ENCODE measurements around the gene TEAD1.

Gene TEAD1

GRCh38 chr11:12677131-12677530 is 2.9 kb downstream of the TEAD1 start:
- DNase-seq (ENCODE audit: low spot score), result no peak
- TF ChIP-seq CTCF (IDR thresholded peaks at IDR 0.05; ENCODE audit: borderline replicate concordance, control extremely low read depth, extremely low read depth, insufficient read depth, missing control alignments), result no peak
- in situ Hi-C loops (cut with MboI; ENCODE audit: low sequenced_read_pairs, unreplicated experiment), result no loop called here

- DNase-seq (ENCODE audit: low spot score), result no peak
- in situ Hi-C loops (cut with MboI; ENCODE audit: low sequenced_read_pairs, unreplicated experiment), result no loop called here
Observed at GRCh38 chr11:12678092-12678491, 3.9 kb downstream of the TEAD1 start.

GRCh38 chr11:12678991-12679390 is 4.8 kb downstream of the TEAD1 start:
- no peak for DNase-seq (ENCODE audit: low spot score)
- in situ Hi-C loops (cut with MboI; ENCODE audit: low sequenced_read_pairs, unreplicated experiment), result no loop called here
- no peak for TF ChIP-seq CTCF (IDR thresholded peaks at IDR 0.05; ENCODE audit: borderline replicate concordance, control extremely low read depth, extremely low read depth, insufficient read depth, missing control alignments)

More at GRCh38 chr11:12678092-12678491, 3.9 kb downstream of the TEAD1 start:
- no peak for TF ChIP-seq CTCF (IDR thresholded peaks at IDR 0.05; ENCODE audit: borderline replicate concordance, control extremely low read depth, extremely low read depth, insufficient read depth, missing control alignments)

GRCh38 chr11:12679471-12679870 is 5.2 kb downstream of the TEAD1 start:
- TF ChIP-seq CTCF (IDR thresholded peaks at IDR 0.05; ENCODE audit: borderline replicate concordance, control extremely low read depth, extremely low read depth, insufficient read depth, missing control alignments), result no peak
- DNase-seq (ENCODE audit: low spot score), result no peak
- in situ Hi-C loops (cut with MboI; ENCODE audit: low sequenced_read_pairs, unreplicated experiment), result no loop called here

- in situ Hi-C loops (cut with MboI; ENCODE audit: low sequenced_read_pairs, unreplicated experiment), result no loop called here
- DNase-seq (ENCODE audit: low spot score), result no peak
- TF ChIP-seq CTCF (IDR thresholded peaks at IDR 0.05; ENCODE audit: borderline replicate concordance, control extremely low read depth, extremely low read depth, insufficient read depth, missing control alignments), result no peak
Observed at GRCh38 chr11:12680246-12680939, 6.2 kb downstream of the TEAD1 start.

- no peak for TF ChIP-seq CTCF (IDR thresholded peaks at IDR 0.05; ENCODE audit: borderline replicate concordance, control extremely low read depth, extremely low read depth, insufficient read depth, missing control alignments)
- in situ Hi-C loops (cut with MboI; ENCODE audit: low sequenced_read_pairs, unreplicated experiment), result no loop called here
- DNase-seq (ENCODE audit: low spot score), result no peak
Observed at GRCh38 chr11:12680940-12681258, 6.7 kb downstream of the TEAD1 start.
